ENCODE measurements around the gene SRD5A3. TPM values are rescaled to one million over a fixed set of nuclear protein-coding genes. Genes with fewer than 3 reads are reported as not detected.

The SRD5A3 gene
- total RNA-seq, 4 donors from 2014 or later, result 1.0 to 6.1 (median 2.9) TPM

- no peak overlapping the region for H3K27ac ChIP-seq
- H3K36me3 ChIP-seq, result no peaks in the 10 kb centered on the region
- intact Hi-C loops (cut with DNase I; ENCODE audit: low total_unique reads), result no loop called here
- DNase-seq, result no peak
- TF ChIP-seq POLR2A (IDR thresholded peaks at IDR 0.05) (no peak), CTCF (IDR thresholded peaks at IDR 0.05) (no peak)
- no peaks in the 10 kb centered on the region for H3K9me3 ChIP-seq
- H3K27me3 ChIP-seq, result no peaks in the 10 kb centered on the region
- no peak overlapping the region for H3K4me3 ChIP-seq
- no peaks in the 10 kb centered on the region for H3K4me1 ChIP-seq
These were observed 26.2 kb downstream of the SRD5A3 start for GRCh38 chr4:55372259-55372658.

DNA sequence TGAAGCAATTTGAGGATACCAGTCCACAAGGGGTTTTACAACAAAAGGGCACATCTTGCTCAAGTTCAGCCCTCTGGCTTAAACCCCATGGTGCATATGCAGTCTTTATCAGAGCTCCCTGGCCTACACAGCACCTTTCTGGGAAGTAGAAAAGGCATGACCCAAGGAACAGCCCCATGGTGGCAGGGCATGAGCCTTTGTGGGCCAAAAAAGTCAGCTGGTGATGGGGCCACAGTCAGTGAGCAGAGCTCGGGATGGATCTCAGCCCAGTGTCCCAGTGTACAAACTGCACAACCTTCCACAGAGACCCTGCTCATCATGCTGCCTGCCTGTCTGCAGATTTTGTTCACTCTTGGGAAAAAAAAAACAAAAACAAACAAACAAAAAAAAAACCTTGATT lies 27.4 kb downstream of the SRD5A3 start:
- no peaks in the 10 kb centered on the region for H3K36me3 ChIP-seq
- no peak for DNase-seq
- no peak for TF ChIP-seq CTCF (IDR thresholded peaks at IDR 0.05)
- TF ChIP-seq POLR2A (IDR thresholded peaks at IDR 0.05), result no peak
- no peaks in the 10 kb centered on the region for H3K27me3 ChIP-seq
- no peak overlapping the region for H3K27ac ChIP-seq
- no peaks in the 10 kb centered on the region for H3K9me3 ChIP-seq
- H3K4me1 ChIP-seq, result no peaks in the 10 kb centered on the region
- no peak overlapping the region for H3K4me3 ChIP-seq
- intact Hi-C loops (cut with DNase I; ENCODE audit: low total_unique reads), result no loop called here

DNA sequence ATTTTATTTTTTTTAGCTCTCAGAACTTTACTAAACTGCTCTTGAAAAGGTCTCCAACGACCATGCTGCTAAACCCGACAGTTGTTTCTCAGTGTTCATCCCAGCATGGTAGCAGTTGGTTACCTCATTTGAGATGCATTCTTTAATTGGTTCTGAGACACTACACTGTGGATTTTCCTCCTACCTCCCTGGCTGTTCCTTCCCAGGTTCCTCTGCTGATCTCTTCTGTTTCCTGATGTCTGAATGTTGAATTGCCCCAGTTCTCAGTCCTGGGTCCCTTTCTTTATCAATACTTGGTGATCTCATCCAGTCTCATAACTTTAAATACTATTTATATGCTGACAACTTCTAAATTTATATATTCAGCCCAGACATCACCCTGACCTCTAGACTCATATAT lies 30.7 kb downstream of the SRD5A3 start:
- Histone ChIP-seq H3K27me3 (no peaks in the 10 kb centered on the region), H3K27ac (no peak overlapping the region), H3K4me3 (no peak overlapping the region), H3K9me3 (no peaks in the 10 kb centered on the region), H3K36me3 (no peaks in the 10 kb centered on the region), H3K4me1 (no peaks in the 10 kb centered on the region)
- TF ChIP-seq POLR2A (IDR thresholded peaks at IDR 0.05) (no peak), CTCF (IDR thresholded peaks at IDR 0.05) (no peak)
- intact Hi-C loops (cut with DNase I; ENCODE audit: low total_unique reads), result no loop called here
- DNase-seq, result no peak

- no peaks in the 10 kb centered on the region for H3K4me1 ChIP-seq
- no peak for DNase-seq
- H3K27me3 ChIP-seq, result no peaks in the 10 kb centered on the region
- H3K9me3 ChIP-seq, result no peaks in the 10 kb centered on the region
- H3K4me3 ChIP-seq, result no peak overlapping the region
- no peak overlapping the region for H3K27ac ChIP-seq
- intact Hi-C loops (cut with DNase I; ENCODE audit: low total_unique reads), result no loop called here
- H3K36me3 ChIP-seq, result no peaks in the 10 kb centered on the region
- TF ChIP-seq CTCF (IDR thresholded peaks at IDR 0.05) (no peak), POLR2A (IDR thresholded peaks at IDR 0.05) (no peak)
These were observed 32.8 kb downstream of the SRD5A3 start for GRCh38 chr4:55378617-55379467.

DNA sequence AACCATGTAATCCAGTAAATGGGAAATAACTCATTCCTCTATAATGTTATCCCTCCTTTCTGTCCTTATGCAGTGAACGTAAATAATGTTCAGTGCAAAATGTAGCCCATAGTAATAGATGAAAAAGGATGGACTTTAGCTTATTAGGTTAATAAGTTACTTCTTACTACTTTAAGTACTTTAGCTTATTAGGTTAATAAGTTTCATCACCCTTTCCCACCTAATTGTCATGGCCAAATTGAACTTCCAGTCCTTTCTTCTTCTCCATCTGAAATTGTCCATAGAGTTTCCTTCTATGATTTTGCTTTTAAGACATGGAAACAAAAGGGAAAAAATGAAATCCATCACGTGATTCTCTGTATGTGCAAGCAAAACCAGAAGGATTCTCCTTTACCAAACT lies 34.5 kb downstream of the SRD5A3 start:
- no peak for DNase-seq
- Histone ChIP-seq H3K27ac (no peak overlapping the region), H3K9me3 (no peaks in the 10 kb centered on the region), H3K36me3 (no peaks in the 10 kb centered on the region), H3K27me3 (no peaks in the 10 kb centered on the region), H3K4me3 (no peak overlapping the region), H3K4me1 (no peaks in the 10 kb centered on the region)
- no peak for TF ChIP-seq POLR2A (IDR thresholded peaks at IDR 0.05)
- no peak for TF ChIP-seq CTCF (IDR thresholded peaks at IDR 0.05)
- intact Hi-C loops (cut with DNase I; ENCODE audit: low total_unique reads), result no loop called here
